SH-SY5Y (cell line): ENCODE results near the gene KIAA1614.

ENCODE experiments used
- GATA2 ChIP-seq: IDR thresholded peaks from 2 replicates; pipeline ENCODE4 v1.6.1; 2011; ENCODE audit warnings: mild to moderate bottlenecking, low read depth, low read length
- GATA3 ChIP-seq: IDR thresholded peaks from 2 replicates; pipeline ENCODE4 v1.6.1; 2011; ENCODE audit warnings: low read depth, mild to moderate bottlenecking, low read length, moderate library complexity

DNA sequence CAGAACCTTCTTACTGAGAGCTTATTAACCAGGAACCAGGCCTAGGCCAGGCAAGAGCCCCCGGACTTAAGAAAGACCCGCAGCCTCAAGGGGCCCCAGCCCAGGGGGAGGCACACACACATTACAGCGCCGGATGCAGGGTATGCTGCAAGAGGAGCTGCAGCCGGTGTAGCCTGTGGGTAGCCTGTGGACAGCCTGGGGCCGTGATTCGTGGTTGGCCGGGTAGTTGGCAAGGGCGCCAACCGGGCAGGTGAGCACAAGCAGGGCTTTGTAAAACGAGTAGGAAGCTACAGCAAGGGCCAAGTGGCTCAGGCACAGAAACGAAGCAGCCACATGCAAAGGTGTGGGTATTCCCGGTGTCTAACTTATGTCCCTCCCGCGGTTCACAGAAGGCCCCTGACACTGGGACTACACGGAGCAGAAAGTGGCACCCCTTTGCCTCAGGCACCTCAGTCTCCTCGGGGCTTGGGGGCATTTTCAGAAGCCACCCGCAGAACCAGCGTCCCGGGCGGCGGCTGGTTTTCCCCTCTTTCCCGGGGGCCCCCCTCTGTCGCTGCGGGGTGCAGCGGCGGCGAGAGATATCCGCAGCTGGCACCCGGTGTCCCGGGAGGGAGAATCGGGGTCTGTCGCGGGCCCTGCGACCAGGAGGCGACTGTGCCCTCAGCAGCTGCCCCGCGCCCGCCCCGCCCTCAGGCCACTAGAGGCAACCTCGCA lies 40.8 kb downstream of the KIAA1614 start:
- no peak for TF ChIP-seq GATA2
- no peak for TF ChIP-seq GATA3
